Neuronal stem cell (in vitro differentiated cells): ENCODE measurements around the gene WNT7A.

ENCODE experiments used
- DNase-seq: peaks from one replicate; pipeline ENCODE4 v3.0.0-alpha.2; 2013; ENCODE audit warnings: low spot score
- H2AFZ ChIP-seq: one replicate; pipeline ENCODE4 v1.6.1; 2013; ENCODE audit warnings: mild to moderate bottlenecking, low read length, inconsistent platforms
- H2AK5ac ChIP-seq: 2 replicates; pipeline ENCODE4 v1.6.1; 2013; ENCODE audit warnings: low read depth, mild to moderate bottlenecking, inconsistent platforms, low read length, moderate library complexity, mixed read lengths
- H2BK120ac ChIP-seq: 2 replicates; pipeline ENCODE4 v1.6.1; 2013; ENCODE audit warnings: low read depth, mild to moderate bottlenecking, inconsistent platforms, low read length, moderate library complexity, mixed read lengths
- H2BK12ac ChIP-seq: one replicate; pipeline ENCODE4 v1.6.1; 2013; ENCODE audit warnings: low read length, inconsistent platforms
- H2BK15ac ChIP-seq: 2 replicates; pipeline ENCODE4 v1.6.1; 2013; ENCODE audit warnings: mild to moderate bottlenecking, low read length, inconsistent platforms, mixed read lengths
- H2BK5ac ChIP-seq: one replicate; pipeline ENCODE4 v1.6.1; 2013; ENCODE audit warnings: inconsistent platforms, mild to moderate bottlenecking, low read length, moderate library complexity
- H3K14ac ChIP-seq: one replicate; pipeline ENCODE4 v1.6.1; 2013; ENCODE audit warnings: low read length, inconsistent platforms
- H3K18ac ChIP-seq: 2 replicates; pipeline ENCODE4 v1.6.1; 2013; ENCODE audit warnings: low read length, inconsistent platforms
- H3K23ac ChIP-seq: 2 replicates; pipeline ENCODE4 v1.6.1; 2013; ENCODE audit warnings: low read depth, mild to moderate bottlenecking, mixed read lengths, low read length, inconsistent platforms; ENCODE audit not compliant: poor library complexity
- H3K27ac ChIP-seq: replicated peaks from 3 replicates; pipeline ENCODE4 v1.5.1; 2013; ENCODE audit warnings: low read length, inconsistent platforms
- H3K27me3 ChIP-seq, 3 experiments: 2 replicates each; pipeline ENCODE4 v1.6.1; 2013; ENCODE audit warnings: low read length in 3 of 3, mild to moderate bottlenecking in 2 of 3, inconsistent platforms in 1 of 3, low read depth in 1 of 3, mixed read lengths in 1 of 3, moderate library complexity in 1 of 3; ENCODE audit not compliant: control insufficient read depth in 3 of 3, insufficient read depth in 3 of 3
- H3K36me3 ChIP-seq, 2 donors: replicated peaks in 1 of 2; 2 replicates each; pipeline ENCODE4 v1.6.1; 2013; ENCODE audit warnings: low read length in 2 of 2; ENCODE audit not compliant: control insufficient read depth in 2 of 2, insufficient read depth in 2 of 2
- H3K4ac ChIP-seq: 2 replicates; pipeline ENCODE4 v1.6.1; 2013; ENCODE audit warnings: inconsistent platforms, mild to moderate bottlenecking, low read length, moderate library complexity
- H3K4me1 ChIP-seq, 2 donors: 1 replicate in 1 of 2; 2 replicates in 1 of 2; pipeline ENCODE4 v1.6.1; 2013; ENCODE audit warnings: low read length in 2 of 2, low read depth in 1 of 2; ENCODE audit not compliant: control insufficient read depth in 2 of 2, insufficient read depth in 1 of 2
- H3K4me2 ChIP-seq: one replicate; pipeline ENCODE4 v1.6.1; 2013; ENCODE audit warnings: mild to moderate bottlenecking, low read length, inconsistent platforms; ENCODE audit not compliant: insufficient read depth, poor library complexity, severe bottlenecking
- H3K4me3 ChIP-seq, 2 donors: 2 replicates each; pipeline ENCODE4 v1.5.1; 2013; ENCODE audit warnings: low read length in 2 of 2, mild to moderate bottlenecking in 2 of 2, inconsistent platforms in 1 of 2, moderate library complexity in 1 of 2
- H3K79me1 ChIP-seq: one replicate; pipeline ENCODE4 v1.6.1; 2013; ENCODE audit warnings: low read depth, mild to moderate bottlenecking, inconsistent platforms, low read length, moderate library complexity
- H3K9ac ChIP-seq: one replicate; pipeline ENCODE4 v1.6.1; 2013; ENCODE audit warnings: mild to moderate bottlenecking, low read depth, low read length, inconsistent platforms; ENCODE audit not compliant: poor library complexity
- H3K9me3 ChIP-seq, 2 donors: replicated peaks in 1 of 2; 2 replicates each; pipeline versions ENCODE3 to v1.6.1; 2013; ENCODE audit warnings: low read length in 2 of 2, mild to moderate bottlenecking in 2 of 2, inconsistent platforms in 1 of 2, low read depth in 1 of 2, mixed read lengths in 1 of 2, moderate library complexity in 1 of 2; ENCODE audit not compliant: control insufficient read depth in 2 of 2, insufficient read depth in 1 of 2
- H4K8ac ChIP-seq: one replicate; pipeline ENCODE4 v1.6.1; 2013; ENCODE audit warnings: low read depth, mild to moderate bottlenecking, inconsistent platforms, low read length, moderate library complexity
- H4K91ac ChIP-seq: one replicate; pipeline ENCODE4 v1.6.1; 2013; ENCODE audit warnings: low read length, low read depth, mild to moderate bottlenecking, inconsistent platforms; ENCODE audit not compliant: poor library complexity
- WGBS, 2 donors: extraction: QIAGEN DNeasy Blood & Tissue Kit; methylation state at CpG; one replicate each; pipeline ENCODE4 v1.1.7; 2013; ENCODE audit warnings: missing lambda C conversion rate in 2 of 2, mixed read lengths in 1 of 2; ENCODE audit not compliant: insufficient read length in 2 of 2, insufficient replicate concordance in 1 of 2; ENCODE audit errors: extremely low coverage in 2 of 2; 5-methylcytosine and 5-hydroxymethylcytosine counted together

Gene WNT7A

GRCh38 chr3:13770170-13771169 lies 109.4 kb downstream of the WNT7A start:
- no CpG with 5 or more reads among the region's 9 CpGs for WGBS, 2 donors
- Histone ChIP-seq H3K4me1 (peaks cover 2 to 6% of the 10 kb centered on the region in 2 donors), H4K8ac (no peak overlapping the region), H2AK5ac (peak overlapping the region; percentile 47), H3K4me3 (no peak overlapping the region), H2BK5ac (no peak overlapping the region), H4K91ac (peak overlapping the region; percentile 89), H3K36me3 (no peaks in the 10 kb centered on the region), H3K79me1 (peaks cover 2% of the 10 kb centered on the region), H3K23ac (peak overlapping the region; percentile 23), H2AFZ (peak overlapping the region; percentile 38), H2BK15ac (no peak overlapping the region), H3K9me3 (peaks cover 0 to 2% of the 10 kb centered on the region in 2 donors), H3K27ac (no peak overlapping the region), H2BK120ac (no peak overlapping the region), H3K4ac (no peak overlapping the region), H3K14ac (peak overlapping the region; percentile 57), H3K27me3 (peaks cover 0 to 14% (median 0%) of the 10 kb centered on the region in 3 experiments), H3K9ac (peak overlapping the region; percentile 27), H2BK12ac (no peak overlapping the region), H3K18ac (peak overlapping the region; percentile 78), H3K4me2 (no peak overlapping the region)
- no peak for DNase-seq

- no peak for DNase-seq
- Histone ChIP-seq H4K91ac (no peak overlapping the region), H3K4ac (no peak overlapping the region), H3K9me3 (peaks cover 0 to 2% of the 10 kb centered on the region in 2 donors), H3K27ac (no peak overlapping the region), H2BK12ac (no peak overlapping the region), H3K4me1 (peaks cover 2 to 6% of the 10 kb centered on the region in 2 donors), H3K9ac (no peak overlapping the region), H2BK5ac (no peak overlapping the region), H3K23ac (no peak overlapping the region), H4K8ac (no peak overlapping the region), H2AK5ac (no peak overlapping the region), H3K36me3 (no peaks in the 10 kb centered on the region), H2BK120ac (no peak overlapping the region), H3K79me1 (peaks cover 2% of the 10 kb centered on the region), H3K27me3 (peaks cover 0 to 14% (median 0%) of the 10 kb centered on the region in 3 experiments), H3K4me3 (no peak overlapping the region), H3K14ac (no peak overlapping the region), H2BK15ac (no peak overlapping the region), H3K4me2 (no peak overlapping the region), H2AFZ (no peak overlapping the region), H3K18ac (peak overlapping the region; percentile 66)
- no CpG with 5 or more reads among the region's 8 CpGs for WGBS, 2 donors
Measured at GRCh38 chr3:13769422-13769821, 110.4 kb downstream of the WNT7A start.

- H4K8ac ChIP-seq, result no peak overlapping the region
- H4K91ac ChIP-seq, result no peak overlapping the region
- H2AFZ ChIP-seq, result no peak overlapping the region
- H3K4me3 ChIP-seq, result no peak overlapping the region
- no peaks in the 10 kb centered on the region for H3K79me1 ChIP-seq
- no peak for DNase-seq
- no peak overlapping the region for H3K18ac ChIP-seq
- no peak overlapping the region for H3K4ac ChIP-seq
- no peak overlapping the region for H2BK5ac ChIP-seq
- no peak overlapping the region for H3K9ac ChIP-seq
- no CpG with 5 or more reads among the region's 11 CpGs for WGBS, 2 donors
- H2BK15ac ChIP-seq, result no peak overlapping the region
- no peak overlapping the region for H3K27ac ChIP-seq
- H2BK120ac ChIP-seq, result no peak overlapping the region
- H3K36me3 ChIP-seq, result no peaks in the 10 kb centered on the region
- peaks cover 0 to 2% of the 10 kb centered on the region in 2 donors for H3K9me3 ChIP-seq
- H3K4me2 ChIP-seq, result no peak overlapping the region
- no peak overlapping the region for H3K14ac ChIP-seq
- peak overlapping the region; percentile 34 for H2AK5ac ChIP-seq
- H2BK12ac ChIP-seq, result no peak overlapping the region
- H3K4me1 ChIP-seq, result peaks cover 2 to 6% of the 10 kb centered on the region in 2 donors
- H3K23ac ChIP-seq, result no peak overlapping the region
- H3K27me3 ChIP-seq, result peaks cover 0 to 14% (median 0%) of the 10 kb centered on the region in 3 experiments
Measured at GRCh38 chr3:13768453-13768852, 111.4 kb downstream of the WNT7A start.

- H3K23ac ChIP-seq, result peak overlapping the region; percentile 38
- no peak overlapping the region for H3K9ac ChIP-seq
- peak overlapping the region; percentile 17 for H2BK15ac ChIP-seq
- peak overlapping the region; percentile 10 for H4K91ac ChIP-seq
- peaks cover 0 to 14% (median 0%) of the 10 kb centered on the region in 3 experiments for H3K27me3 ChIP-seq
- H3K4me2 ChIP-seq, result no peak overlapping the region
- H3K14ac ChIP-seq, result no peak overlapping the region
- H4K8ac ChIP-seq, result no peak overlapping the region
- no peak overlapping the region for H2BK5ac ChIP-seq
- H3K4ac ChIP-seq, result no peak overlapping the region
- no peaks in the 10 kb centered on the region for H3K79me1 ChIP-seq
- H2BK12ac ChIP-seq, result no peak overlapping the region
- peak overlapping the region; percentile 41 for H2AK5ac ChIP-seq
- WGBS, 2 donors, result no CpG with 5 or more reads among the region's 4 CpGs
- no peaks in the 10 kb centered on the region for H3K36me3 ChIP-seq
- H3K18ac ChIP-seq, result peak overlapping the region; percentile 29
- no peak overlapping the region for H3K4me3 ChIP-seq
- peaks cover 2 to 6% of the 10 kb centered on the region in 2 donors for H3K4me1 ChIP-seq
- no peak overlapping the region for H3K27ac ChIP-seq
- no peak overlapping the region for H2BK120ac ChIP-seq
- H2AFZ ChIP-seq, result no peak overlapping the region
- peaks cover 1 to 2% of the 10 kb centered on the region in 2 donors for H3K9me3 ChIP-seq
- no peak for DNase-seq
Measured at GRCh38 chr3:13767896-13768295, 112.0 kb downstream of the WNT7A start.
